NCI-H446 (cell line): ENCODE data around the gene ANKRD28.
"Not testable (repeated sequence)": the region's sequence is repeated elsewhere in the genome, so short reads cannot be mapped to it uniquely, and the experiment has no call there.

Source experiments
- DNase-seq, 2 experiments: peaks; one replicate each; lab custom pipeline; 2025; lab: John Stamatoyannopoulos, UW

ANKRD28 gene

GRCh38 chr3:15803921-15804320 is 6.1 kb upstream of the ANKRD28 start:
- DNase-seq, result no peak

DNA sequence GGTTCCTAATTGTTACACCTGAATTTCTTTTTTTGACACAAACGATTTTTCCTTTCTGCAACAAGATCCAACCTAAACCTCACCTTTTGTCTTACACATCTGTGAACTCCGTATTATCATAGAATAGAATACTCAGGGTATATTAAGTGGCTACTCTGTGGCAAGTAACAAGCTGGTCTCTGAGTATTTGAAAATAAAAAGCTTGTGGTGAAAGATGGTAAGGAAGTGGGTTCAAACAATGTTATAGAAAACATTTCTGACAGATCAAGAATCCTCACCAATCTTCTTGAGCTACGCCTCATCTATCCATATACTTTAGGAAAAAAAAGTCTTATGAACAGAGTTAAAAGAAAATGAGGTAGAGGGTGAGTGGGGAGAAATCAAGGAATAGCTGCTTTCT is 3.5 kb upstream of the ANKRD28 start:
- no peak for DNase-seq

GRCh38 chr3:15800780-15801179 is 3.0 kb upstream of the ANKRD28 start:
- DNase-seq, result no peak

DNA sequence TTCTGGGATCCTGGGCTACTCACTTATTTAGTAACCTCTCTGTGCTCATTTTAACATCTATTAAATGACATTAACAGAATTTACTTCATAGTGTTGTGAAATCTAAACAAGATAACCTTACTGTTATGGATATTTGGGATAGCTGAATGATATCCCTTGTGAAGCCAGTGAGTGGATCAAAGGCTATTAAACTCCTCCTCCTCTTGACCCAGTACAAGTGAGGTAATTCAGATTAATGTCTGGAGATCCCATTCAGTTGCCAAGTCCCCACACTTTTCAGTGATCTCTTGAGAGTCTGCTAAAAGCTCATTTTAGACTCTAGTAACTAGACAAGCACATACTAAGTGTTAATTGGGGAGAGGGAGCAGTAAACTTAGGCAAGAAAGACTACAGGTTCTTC is 2.5 kb upstream of the ANKRD28 start:
- no peak for DNase-seq

- DNase-seq, result no peak
Observed at GRCh38 chr3:15798533-15799245, 910 bp upstream of the ANKRD28 start.

- DNase-seq, result no peak
Observed at GRCh38 chr3:15796771-15797641, 773 bp downstream of the ANKRD28 start.

GRCh38 chr3:15796331-15796730 is 1.4 kb downstream of the ANKRD28 start:
- no peak for DNase-seq

- DNase-seq, result no peak
Observed at GRCh38 chr3:15795651-15796308, 2.0 kb downstream of the ANKRD28 start.

DNA sequence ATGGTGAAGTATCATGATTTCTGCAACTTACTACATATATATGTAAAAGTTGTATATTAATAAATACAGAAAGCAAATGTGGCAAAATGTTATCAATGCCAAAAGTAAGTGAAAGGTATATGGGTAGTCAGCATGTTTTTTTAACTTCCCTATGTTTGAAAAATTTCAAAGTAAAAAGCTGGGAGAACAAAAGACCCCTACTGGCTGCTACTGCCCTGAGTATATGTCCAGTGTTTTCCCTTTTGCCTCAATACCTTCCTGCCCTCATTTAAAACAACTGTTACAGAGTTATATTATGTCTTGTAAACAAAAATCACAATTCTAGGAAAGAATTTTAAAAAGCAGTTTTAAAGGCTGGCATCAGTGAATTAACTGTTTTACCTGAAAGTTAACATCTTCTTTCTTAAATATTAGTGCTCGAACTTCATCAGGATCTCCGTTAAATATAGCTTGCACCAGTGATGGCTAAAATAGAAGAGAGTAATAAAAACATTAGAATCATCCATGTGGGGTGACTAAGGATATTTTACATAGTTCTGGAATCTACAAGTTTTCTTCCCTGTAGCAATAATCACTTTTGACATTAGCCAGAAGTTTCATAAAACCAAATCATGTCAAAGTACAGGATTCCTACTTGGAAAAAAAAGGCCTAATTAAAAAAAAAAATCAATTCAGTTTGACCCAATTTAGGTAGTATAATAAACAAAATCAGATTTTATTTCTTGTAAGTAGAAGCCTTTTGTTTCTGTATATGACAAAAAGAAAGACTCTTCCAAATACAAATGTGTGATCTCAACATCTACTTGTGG is 2.7 kb downstream of the ANKRD28 start:
- no peak for DNase-seq

DNA sequence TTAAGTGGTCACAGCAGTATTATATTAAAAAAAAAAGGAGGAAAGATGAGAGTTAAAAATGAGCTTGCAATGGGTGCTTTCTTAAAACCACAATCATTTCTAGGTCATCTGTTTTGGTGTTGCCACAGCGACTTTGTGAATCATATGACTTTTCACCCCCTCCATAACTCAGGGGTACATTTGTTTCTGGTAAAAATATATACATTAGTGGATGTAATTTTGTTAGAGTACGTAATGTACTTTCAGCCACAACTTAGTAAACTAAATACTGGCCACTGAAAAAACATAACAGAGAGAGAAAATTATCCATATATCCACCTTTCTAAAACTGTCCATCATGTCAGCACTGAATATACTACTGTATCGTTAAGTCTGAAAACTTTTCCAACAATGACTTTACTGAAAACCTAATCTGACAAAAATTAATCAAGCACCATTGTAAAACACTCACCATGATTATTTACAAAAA is 3.4 kb downstream of the ANKRD28 start:
- no peak for DNase-seq

GRCh38 chr3:15791525-15791924 is 6.3 kb downstream of the ANKRD28 start:
- no peak for DNase-seq

- no peak for DNase-seq
Observed at GRCh38 chr3:15787941-15788340, 9.8 kb downstream of the ANKRD28 start.

DNA sequence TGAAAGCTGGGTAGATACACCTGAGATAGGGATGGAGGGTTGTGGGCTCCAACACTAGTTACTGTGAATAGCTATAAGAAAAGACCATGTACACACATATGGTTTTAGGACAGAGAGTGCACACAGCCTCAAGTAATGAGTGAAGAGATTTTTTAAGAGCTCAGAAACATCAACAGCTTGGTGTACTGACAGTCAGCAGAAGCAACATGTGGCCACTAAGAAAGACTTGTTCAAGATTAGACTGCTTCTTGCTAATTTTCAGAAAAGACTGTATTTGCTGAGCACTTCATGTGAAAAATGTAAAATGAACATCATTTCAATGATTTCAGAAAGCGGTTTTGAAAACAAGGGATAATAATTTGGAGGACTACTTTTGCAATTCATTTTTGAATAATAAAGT is 10.3 kb downstream of the ANKRD28 start:
- no peak for DNase-seq

GRCh38 chr3:15783361-15783969 is 14.3 kb downstream of the ANKRD28 start:
- DNase-seq, result no peak

DNA sequence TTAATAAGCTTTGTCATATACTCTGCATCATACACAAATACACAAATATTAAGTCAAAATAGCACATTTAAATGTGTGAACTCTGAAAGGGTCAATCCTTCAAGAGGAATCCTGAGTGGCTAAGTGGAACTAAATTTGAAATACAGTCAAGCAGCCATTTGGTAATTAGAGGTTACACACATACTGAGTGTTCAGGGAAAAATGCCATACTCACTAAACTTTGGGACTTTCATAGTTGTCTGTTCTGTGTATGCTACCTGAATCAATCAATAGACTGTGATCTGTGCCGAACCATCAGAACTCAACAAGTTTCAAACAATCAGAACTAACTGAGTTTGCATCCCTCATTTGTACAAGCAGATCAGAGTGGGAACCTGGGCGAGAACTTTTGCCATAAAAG is 15.3 kb downstream of the ANKRD28 start:
- DNase-seq, result no peak

DNA sequence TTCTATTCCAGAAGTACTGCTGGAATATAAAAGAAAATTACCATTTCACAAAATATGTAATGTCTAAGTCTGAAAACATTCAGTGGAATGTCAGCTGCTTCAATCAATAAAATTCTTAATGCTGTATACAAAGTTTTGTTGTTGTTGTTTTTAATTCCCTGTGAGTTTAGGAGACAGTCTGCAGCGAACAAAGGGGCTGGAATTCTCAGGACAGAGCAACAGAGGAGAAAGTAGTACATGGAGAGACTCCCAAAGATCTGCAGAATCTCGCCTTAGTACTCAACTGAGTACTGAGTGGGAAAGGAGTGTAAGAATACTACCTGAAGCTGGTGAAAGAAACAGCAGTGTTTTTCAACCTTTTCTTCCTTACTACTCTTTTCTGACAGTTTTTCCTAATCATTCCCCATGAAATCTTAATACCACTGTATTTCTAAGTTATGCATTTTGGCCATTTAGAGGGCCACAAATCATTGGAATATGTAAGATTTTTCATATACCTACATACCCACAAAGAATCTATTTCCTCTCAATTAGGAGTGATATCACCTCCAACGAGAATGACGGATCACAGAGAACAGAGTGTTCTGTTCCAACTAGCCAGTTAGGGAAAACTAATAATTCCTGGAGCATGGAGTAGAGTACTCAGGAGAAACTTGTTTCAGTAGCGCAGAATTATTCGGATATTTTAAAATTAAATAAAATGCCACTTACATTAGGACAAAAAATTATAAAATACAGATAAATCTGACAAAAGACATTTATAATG is 16.0 kb downstream of the ANKRD28 start:
- DNase-seq, result no peak

DNA sequence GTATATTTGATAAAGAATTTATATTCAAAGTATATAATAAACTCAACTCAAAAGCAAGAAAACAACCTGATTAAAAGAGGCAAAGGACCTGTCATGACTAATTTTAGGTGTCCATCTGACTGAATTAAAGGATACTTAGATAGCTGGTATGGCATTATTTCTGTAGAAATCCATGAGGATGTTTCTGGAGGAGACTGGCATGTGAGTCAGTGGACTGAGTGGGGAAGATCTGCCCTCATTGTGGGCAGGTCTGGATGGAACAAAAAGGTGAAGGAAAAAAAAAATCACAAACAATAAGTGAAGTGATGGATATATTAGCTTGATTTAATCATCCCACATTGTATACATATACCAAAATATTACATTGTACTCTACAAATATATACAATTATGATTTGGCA is 16.6 kb downstream of the ANKRD28 start:
- no peak for DNase-seq

GRCh38 chr3:15779111-15779510 is 18.7 kb downstream of the ANKRD28 start:
- DNase-seq, result no peak

GRCh38 chr3:15778332-15778858 is 19.4 kb downstream of the ANKRD28 start:
- DNase-seq, result no peak

DNA sequence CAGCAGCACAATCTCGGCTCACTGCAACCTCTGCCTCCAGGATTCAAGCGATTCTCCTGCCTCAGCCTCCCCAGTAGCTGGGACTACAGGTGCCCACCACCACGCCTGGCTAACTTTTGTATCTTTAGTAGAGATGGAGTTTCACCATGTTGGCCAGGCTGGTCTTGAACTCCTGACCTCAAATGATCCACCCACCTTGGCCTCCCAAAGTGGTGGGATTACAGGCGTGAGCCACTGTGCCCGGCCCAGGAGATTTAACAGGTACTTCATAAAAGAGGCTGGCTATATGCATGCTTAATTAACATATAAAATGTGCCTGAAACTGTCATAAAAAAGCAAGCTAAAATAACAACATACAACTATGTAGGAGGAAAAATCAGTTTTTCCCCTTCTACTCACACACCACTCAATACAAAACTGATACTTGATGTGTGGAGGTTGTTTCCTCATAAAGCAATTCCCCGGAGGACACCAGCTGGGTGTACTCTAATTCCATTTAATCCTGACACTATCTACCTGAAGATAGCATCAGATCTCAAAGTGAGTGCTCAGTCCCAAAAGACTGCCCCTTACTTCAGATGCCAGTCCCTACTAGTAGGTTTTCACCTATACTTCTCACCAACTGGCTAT is 22.7 kb downstream of the ANKRD28 start:
- not testable (repeated sequence) for DNase-seq
